Kidney epithelial cell (primary cell): ENCODE data around the gene MBD3. TPM values are rescaled to one million over a fixed set of nuclear protein-coding genes. Genes with fewer than 3 reads are reported as not detected.
"Not testable (repeated sequence)": the region's sequence is repeated elsewhere in the genome, so short reads cannot be mapped to it uniquely, and the experiment has no call there.

Experiments used
- DNase-seq: peaks from one replicate; pipeline ENCODE4 v3.0.0-alpha.2; 2010; ENCODE audit warnings: low read depth
- H3K27me3 ChIP-seq: 2 replicates; pipeline ENCODE4 v1.6.0; 2011; ENCODE audit warnings: low read length; ENCODE audit not compliant: control insufficient read depth, insufficient read depth
- H3K36me3 ChIP-seq: 2 replicates; pipeline ENCODE4 v1.5.1; 2011; ENCODE audit warnings: low read length; ENCODE audit not compliant: control insufficient read depth, insufficient read depth
- H3K4me3 ChIP-seq: 2 replicates; pipeline ENCODE4 v1.5.1; 2011; ENCODE audit warnings: low read depth, mild to moderate bottlenecking, control low read depth, low read length
- total RNA-seq: library from RNA; depleted of rRNA; stranded (reverse); fragments of >200 nt; gene quantifications from 2 replicates; pipeline ENCODE4 v1.2.3, GENCODE V29; 2015
- TF ChIP-seq, protein P1 (sequence below): IDR thresholded peaks from 2 replicates; pipeline ENCODE4 v1.5.1; 2011; ENCODE audit warnings: mild to moderate bottlenecking, moderate library complexity, low read length, control low read depth, inconsistent platforms; ENCODE audit not compliant: insufficient read depth, poor library complexity, severe bottlenecking

MBD3 gene
- total RNA-seq, 1 donor from 2014 or later, result 118 TPM

DNA sequence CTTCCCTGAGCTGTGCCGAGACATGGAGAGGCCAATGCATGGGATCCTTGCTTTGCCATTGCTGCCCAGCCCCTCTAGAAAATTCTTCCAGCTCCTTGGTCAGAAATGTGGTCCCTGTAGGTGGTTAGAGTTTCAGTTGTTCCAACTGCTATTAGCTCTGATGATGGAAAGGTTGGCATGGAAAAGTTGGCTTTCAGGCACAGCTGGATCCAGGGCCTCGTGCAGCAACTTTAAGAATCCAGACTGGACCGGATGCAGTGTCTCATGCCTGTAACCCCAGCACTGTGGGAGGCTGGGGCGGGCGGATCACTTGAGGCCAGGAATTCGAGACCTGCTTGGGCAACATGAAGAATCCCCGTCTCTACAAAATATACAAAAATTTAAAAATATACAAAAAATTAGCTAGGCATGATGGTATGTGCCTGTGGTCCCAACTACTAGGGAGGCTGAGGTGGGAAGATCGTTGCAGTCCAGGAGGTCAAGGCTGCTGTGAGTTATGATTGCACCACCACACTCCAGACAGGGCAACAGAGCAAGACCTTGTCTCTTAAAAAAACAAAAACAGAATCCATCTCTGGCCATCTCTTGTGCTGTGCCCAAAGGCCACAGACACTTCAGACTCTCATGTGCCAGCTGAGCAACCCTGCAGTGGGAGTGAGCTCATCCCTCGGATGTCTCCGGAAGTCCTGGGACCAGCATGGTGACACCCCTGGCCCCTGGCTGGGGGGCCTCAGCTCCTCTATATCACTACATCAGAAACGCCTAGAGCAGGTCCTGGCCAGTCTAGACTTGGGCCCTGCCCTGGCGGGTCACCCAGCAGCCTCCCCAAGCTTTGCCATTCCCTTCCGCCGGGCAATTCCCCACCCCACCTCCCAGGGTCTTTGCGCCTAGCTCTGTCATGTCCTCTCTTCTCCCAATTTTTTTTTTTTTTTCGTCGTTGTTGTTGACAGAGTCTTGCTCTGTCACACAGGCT, 41.3 kb downstream of the MBD3 start:
- no peaks in the 10 kb centered on the region for H3K27me3 ChIP-seq
- DNase-seq, result no peak
- no peak overlapping the region for H3K4me3 ChIP-seq
- TF ChIP-seq, protein P1, sequence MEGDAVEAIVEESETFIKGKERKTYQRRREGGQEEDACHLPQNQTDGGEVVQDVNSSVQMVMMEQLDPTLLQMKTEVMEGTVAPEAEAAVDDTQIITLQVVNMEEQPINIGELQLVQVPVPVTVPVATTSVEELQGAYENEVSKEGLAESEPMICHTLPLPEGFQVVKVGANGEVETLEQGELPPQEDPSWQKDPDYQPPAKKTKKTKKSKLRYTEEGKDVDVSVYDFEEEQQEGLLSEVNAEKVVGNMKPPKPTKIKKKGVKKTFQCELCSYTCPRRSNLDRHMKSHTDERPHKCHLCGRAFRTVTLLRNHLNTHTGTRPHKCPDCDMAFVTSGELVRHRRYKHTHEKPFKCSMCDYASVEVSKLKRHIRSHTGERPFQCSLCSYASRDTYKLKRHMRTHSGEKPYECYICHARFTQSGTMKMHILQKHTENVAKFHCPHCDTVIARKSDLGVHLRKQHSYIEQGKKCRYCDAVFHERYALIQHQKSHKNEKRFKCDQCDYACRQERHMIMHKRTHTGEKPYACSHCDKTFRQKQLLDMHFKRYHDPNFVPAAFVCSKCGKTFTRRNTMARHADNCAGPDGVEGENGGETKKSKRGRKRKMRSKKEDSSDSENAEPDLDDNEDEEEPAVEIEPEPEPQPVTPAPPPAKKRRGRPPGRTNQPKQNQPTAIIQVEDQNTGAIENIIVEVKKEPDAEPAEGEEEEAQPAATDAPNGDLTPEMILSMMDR, result no peak
- H3K36me3 ChIP-seq, result no peaks in the 10 kb centered on the region

DNA sequence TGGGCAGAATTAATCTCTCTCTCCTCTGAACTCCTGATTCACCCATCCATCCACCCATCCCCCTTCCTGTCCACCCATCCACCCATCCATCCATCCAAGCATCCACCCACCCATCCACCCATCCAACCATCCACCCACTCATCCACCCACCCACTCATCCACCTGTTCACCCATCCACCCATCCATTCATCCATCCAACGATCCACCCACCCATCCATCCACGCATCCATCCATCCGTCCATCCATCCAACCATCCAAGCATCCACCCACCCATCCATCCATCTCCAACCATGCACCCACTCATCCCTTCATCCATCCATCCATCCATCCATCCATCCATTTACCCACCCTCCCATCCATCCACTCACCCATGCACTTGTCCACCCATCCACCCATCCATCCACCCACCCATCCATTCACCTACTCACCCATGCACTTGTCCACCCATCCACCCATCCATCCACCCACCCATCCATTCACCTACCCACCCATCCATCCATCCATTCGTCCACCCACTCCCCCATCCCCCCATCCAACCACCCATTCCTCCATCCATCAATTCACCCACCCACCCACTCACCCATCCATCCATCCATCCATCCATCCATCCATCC, 43.2 kb downstream of the MBD3 start:
- Histone ChIP-seq H3K27me3 (peaks cover 3% of the 10 kb centered on the region), H3K4me3 (no peak overlapping the region), H3K36me3 (no peaks in the 10 kb centered on the region)
- TF ChIP-seq, protein P1, result no peak
- DNase-seq, result no peak

DNA sequence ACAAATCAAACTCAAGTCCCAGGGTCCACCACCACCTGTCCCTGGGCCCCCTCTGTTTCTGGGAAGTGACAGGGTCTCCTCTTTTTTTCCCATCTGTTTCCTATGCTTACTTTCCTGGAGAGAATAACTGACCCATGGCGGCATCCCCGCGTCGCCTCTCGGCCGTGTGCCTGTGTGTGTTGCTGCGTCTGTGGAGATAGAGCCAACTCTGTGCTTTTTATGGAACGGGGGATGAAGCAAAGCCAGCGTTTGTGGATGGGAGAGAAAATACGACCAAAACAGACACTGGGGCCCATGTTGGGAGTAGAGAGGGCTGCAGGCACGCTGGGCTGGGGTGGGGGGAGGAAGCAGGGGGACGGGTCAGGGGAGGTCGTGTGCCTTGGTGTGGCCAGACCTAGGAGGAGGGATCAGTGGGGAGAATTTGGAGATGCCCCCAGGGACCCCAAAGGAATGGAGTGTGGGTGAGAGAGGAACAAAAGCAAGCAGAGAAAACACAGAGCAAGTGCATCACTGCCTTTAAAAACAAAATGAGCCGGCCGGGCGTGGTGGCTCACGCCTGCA, 52.2 kb downstream of the MBD3 start:
- no peak overlapping the region for H3K4me3 ChIP-seq
- H3K36me3 ChIP-seq, result no peaks in the 10 kb centered on the region
- H3K27me3 ChIP-seq, result peaks cover 11% of the 10 kb centered on the region
- no peak for DNase-seq
- TF ChIP-seq, protein P1, result no peak

DNA sequence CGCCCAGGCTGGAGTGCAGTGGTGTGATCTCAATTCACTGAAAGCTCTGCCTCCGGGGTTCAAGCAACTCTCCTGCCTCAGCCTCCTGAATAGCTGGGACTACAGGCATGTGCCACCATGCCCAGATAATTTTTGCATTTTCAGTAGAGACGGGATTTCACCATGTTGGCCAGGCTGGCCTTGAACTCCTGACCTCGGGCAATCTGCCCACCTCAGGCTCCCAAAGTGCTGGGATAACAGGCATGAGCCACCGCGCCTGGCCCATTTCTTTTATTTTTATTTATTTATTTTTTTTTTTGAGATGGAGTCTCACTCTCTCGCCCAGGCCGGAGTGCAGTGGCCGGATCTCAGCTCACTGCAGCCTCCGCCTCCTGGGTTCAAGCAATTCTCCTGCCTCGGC, 52.9 kb downstream of the MBD3 start:
- H3K4me3 ChIP-seq, H3K36me3 ChIP-seq, DNase-seq: not testable (repeated sequence)
- H3K27me3 ChIP-seq, result peaks cover 11% of the 10 kb centered on the region

DNA sequence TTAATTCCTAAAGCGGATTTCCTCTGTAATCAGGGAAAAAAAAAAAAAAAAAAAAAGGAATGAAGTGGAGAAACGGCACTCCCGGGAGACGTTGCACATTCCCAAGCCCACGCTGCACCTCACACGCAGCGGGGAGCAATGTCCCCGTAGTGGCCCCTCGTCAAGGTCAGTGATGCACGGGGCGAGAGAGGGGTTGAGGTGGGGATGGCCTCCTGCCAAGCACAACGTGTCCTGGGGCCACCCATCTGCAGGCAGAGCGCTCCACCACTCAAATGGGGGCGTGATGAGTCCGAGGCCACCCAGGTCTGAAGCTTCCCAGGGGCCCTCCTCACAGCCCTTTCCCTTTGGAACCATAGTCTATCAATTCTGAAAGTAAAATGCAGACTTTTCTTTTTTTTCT, 53.7 kb downstream of the MBD3 start:
- Histone ChIP-seq H3K27me3 (peaks cover 11% of the 10 kb centered on the region), H3K36me3 (no peaks in the 10 kb centered on the region), H3K4me3 (no peak overlapping the region)
- no peak for DNase-seq
- TF ChIP-seq, protein P1, result no peak

DNA sequence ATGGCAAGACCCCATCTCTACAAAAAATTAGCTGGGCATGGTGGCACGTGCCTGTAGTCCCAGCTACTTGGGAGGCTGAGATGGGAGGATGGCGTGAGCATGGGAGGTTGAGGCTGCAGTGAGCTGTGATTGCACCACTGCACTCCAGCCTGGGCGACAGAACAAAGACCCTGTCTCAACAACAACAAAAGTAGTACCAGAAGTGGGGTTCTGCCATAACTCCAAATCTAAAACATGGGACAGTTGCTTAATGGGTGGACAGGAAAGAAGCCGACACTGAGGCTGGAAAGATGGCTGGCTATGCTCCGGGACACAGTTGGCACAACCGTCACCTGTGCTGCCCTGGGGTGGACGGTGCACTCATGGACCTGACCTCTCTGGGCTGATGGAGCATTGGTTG, 57.0 kb downstream of the MBD3 start:
- H3K27me3 ChIP-seq, result peaks cover 12% of the 10 kb centered on the region
- not testable (repeated sequence) for H3K36me3 ChIP-seq, H3K4me3 ChIP-seq, DNase-seq
